ENCODE data around the gene WASF2. TPM values are rescaled to one million over a fixed set of nuclear protein-coding genes. Genes with fewer than 3 reads are reported as not detected.
A peak's percentile ranks its signal among the peaks of the same experiment; 100 is the strongest.
"Not testable (repeated sequence)": the region's sequence is repeated elsewhere in the genome, so short reads cannot be mapped to it uniquely, and the experiment has no call there.

WASF2 gene, protein sequence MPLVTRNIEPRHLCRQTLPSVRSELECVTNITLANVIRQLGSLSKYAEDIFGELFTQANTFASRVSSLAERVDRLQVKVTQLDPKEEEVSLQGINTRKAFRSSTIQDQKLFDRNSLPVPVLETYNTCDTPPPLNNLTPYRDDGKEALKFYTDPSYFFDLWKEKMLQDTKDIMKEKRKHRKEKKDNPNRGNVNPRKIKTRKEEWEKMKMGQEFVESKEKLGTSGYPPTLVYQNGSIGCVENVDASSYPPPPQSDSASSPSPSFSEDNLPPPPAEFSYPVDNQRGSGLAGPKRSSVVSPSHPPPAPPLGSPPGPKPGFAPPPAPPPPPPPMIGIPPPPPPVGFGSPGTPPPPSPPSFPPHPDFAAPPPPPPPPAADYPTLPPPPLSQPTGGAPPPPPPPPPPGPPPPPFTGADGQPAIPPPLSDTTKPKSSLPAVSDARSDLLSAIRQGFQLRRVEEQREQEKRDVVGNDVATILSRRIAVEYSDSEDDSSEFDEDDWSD
- total RNA-seq: 10 to 100 TPM; 52.5 to 74.5 (median 57.5) TPM

DNA sequence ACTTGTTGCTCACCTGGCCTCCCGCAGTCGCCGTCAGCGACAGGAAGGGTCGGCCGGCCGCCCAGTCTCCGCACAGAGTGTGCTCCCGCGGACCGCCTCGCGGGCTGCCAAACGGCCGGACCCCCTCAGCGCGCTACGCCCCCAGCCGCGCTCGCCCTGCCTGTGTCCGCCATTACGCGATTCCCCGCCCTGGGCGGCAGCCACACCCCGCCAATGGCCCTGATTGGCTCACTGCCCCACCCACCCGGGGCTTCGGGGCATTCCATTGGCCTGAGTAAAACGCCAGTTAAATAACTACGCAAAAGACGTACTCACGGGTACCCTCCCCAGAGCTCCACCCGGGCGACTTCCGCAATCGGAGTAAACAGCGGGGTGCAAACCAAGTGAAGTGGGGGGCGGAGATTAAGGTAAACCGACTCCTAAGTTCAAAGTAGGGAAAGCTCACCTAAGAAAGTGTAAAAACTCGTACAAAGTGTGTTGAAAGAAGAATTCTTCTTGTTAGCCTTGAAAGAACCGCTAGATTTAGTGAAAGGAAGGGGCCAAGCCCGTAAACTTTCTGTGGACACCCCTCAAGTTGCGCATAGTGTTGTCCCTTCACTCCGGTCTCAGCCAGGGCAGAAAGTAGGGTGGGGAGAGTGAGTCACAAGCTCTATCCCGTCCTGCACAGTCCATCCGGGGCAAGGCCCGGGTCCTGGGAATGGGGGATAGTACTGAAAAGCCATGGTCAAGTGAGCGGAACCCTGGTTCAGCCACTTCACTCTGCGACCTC is at the start of gene WASF2:
Gene WASF2, minus strand, starts transcription at position 195 of the 769 bp plus-strand sequence. CDS start 61,277 bp downstream, outside the sequence.
- peak; percentile 93 to 97 for TF ChIP-seq POLR2A (IDR thresholded peaks at IDR 0.05)
- TF ChIP-seq, protein P1, sequence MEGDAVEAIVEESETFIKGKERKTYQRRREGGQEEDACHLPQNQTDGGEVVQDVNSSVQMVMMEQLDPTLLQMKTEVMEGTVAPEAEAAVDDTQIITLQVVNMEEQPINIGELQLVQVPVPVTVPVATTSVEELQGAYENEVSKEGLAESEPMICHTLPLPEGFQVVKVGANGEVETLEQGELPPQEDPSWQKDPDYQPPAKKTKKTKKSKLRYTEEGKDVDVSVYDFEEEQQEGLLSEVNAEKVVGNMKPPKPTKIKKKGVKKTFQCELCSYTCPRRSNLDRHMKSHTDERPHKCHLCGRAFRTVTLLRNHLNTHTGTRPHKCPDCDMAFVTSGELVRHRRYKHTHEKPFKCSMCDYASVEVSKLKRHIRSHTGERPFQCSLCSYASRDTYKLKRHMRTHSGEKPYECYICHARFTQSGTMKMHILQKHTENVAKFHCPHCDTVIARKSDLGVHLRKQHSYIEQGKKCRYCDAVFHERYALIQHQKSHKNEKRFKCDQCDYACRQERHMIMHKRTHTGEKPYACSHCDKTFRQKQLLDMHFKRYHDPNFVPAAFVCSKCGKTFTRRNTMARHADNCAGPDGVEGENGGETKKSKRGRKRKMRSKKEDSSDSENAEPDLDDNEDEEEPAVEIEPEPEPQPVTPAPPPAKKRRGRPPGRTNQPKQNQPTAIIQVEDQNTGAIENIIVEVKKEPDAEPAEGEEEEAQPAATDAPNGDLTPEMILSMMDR (IDR thresholded peaks at IDR 0.05): peak in 1 of 6 experiments; percentile 7
- peak; percentile 97 to 99 (median 97) for DNase-seq
- Histone ChIP-seq H3K27ac (peak within 1 kb of the TSS; percentile 98 to 100 (median 99)), H3K9me3 (no peaks in the 10 kb centered on the region), H3K27me3 (no peaks in the 10 kb centered on the region), H3K4me1 (peaks cover 4 to 42% (median 14%) of the 10 kb centered on the region in 4 donors), H3K4me3 (peak within 1 kb of the TSS; percentile 88 to 100 (median 94)), H3K36me3 (no peaks in the 10 kb centered on the region)

- Histone ChIP-seq H3K27ac (no peak overlapping the region), H3K27me3 (no peaks in the 10 kb centered on the region), H3K9me3 (no peaks in the 10 kb centered on the region), H3K4me3 (no peak overlapping the region), H3K4me1 (peaks cover 0 to 51% (median 0%) of the 10 kb centered on the region in 4 donors), H3K36me3 (no peaks in the 10 kb centered on the region)
- TF ChIP-seq POLR2A (IDR thresholded peaks at IDR 0.05): no peak
- TF ChIP-seq, protein P1 (IDR thresholded peaks at IDR 0.05): no peak
- no peak for DNase-seq
These were observed 48.8 kb upstream of the WASF2 start for GRCh38 chr1:27538793-27539192.

DNA sequence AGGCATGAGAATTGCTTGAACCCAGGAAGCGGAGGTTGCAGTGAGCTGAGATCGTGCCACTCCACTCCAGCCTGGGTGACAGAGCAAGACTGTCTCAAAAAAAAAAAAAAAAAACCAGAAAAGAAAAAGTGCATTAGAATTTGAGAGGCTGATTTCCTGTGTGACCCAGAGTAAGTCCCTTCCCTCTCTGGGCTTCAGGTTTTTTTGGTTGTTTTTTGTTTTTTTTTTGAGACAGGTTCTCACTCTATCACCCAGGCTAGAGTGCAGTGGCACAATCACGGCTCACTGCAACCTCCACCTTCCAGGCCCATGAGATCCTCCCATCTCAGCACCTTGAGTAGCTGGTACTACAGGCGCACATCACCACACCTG is 48.3 kb upstream of the WASF2 start:
- H3K36me3 ChIP-seq, H3K27ac ChIP-seq, H3K9me3 ChIP-seq, DNase-seq, H3K27me3 ChIP-seq, H3K4me3 ChIP-seq: not testable (repeated sequence)
- H3K4me1 ChIP-seq: peaks cover 0 to 48% (median 0%) of the 10 kb centered on the region in 4 donors

DNA sequence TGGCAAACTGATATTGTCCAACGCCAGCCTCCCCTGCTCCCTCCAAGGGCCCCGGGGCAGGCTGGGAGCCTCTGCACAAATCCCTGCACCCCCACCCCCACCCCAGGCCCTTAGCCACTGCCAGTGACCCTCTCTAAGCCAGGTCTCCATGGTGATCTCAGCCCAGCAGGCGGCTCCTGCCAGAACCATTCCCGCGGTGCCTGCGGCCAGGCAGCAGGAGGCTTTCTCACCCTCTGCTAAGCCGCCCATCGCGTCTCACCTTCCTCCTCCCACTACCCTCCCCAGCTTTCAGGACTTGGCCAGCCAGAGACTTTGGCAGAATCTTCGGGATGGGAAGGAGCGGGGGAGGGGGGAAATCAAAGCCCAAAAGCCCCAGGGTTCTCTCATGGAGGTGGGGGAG is 46.8 kb upstream of the WASF2 start:
- no peak overlapping the region for H3K4me3 ChIP-seq
- no peaks in the 10 kb centered on the region for H3K36me3 ChIP-seq
- H3K27ac ChIP-seq: peak overlapping the region in 1 of 4 donors; percentile 3
- H3K9me3 ChIP-seq: no peaks in the 10 kb centered on the region
- TF ChIP-seq, protein P1 (IDR thresholded peaks at IDR 0.05): no peak
- TF ChIP-seq POLR2A (IDR thresholded peaks at IDR 0.05): no peak
- DNase-seq: no peak
- peaks cover 0 to 35% (median 0%) of the 10 kb centered on the region in 4 donors for H3K4me1 ChIP-seq
- no peaks in the 10 kb centered on the region for H3K27me3 ChIP-seq

DNA sequence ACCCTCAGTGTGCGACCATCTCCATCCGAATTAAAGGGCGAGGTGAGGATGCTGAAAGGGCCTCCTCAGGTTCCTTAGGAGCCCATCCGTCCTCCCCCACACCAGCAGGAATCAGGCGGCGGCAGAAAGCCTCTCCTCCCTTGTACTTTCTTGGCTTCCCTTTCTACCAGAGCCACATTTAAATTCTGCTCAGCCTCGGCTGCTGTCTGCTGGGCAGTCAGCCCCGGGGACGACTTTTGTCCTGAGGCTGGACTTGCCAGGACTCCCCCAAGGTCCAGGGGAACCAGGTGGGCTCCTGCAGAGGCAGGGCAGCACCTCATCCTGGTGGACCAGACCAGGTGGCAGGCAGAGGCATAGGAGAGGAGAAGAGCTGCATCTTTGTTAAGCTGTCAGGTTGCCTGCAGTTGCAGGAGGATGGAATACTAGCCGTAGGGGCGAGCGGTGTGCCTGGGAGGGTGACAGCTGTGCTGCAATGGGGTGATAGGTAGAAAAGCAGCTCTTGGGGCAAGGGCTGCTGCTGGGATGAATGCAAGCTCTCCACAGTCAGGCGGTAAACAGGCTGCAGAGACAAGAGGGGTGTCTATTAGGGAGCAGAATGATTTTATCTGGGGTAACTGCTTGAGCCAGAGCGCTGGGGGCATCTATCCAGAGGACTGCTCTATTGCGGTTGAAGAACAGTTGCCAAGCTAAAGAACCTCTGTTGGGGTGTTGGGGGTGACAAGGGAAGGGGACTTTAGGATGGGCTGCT is 46.2 kb upstream of the WASF2 start:
- no peak for DNase-seq
- no peaks in the 10 kb centered on the region for H3K36me3 ChIP-seq
- H3K27me3 ChIP-seq: no peaks in the 10 kb centered on the region
- no peak for TF ChIP-seq POLR2A (IDR thresholded peaks at IDR 0.05)
- TF ChIP-seq, protein P1 (IDR thresholded peaks at IDR 0.05): no peak
- H3K4me1 ChIP-seq: peaks cover 0 to 30% (median 0%) of the 10 kb centered on the region in 4 donors
- peak overlapping the region in 2 of 4 donors; percentile 5 to 31 for H3K27ac ChIP-seq
- no peak overlapping the region for H3K4me3 ChIP-seq
- H3K9me3 ChIP-seq: no peaks in the 10 kb centered on the region

Data from Peyer's patch (tissue), 4 donors.